SHP77 (cell line): ENCODE results near the gene CAB39L.

Source experiments
- DNase-seq, 2 experiments: peaks; one replicate each; lab custom pipeline; 2025; lab: John Stamatoyannopoulos, UW

The CAB39L gene

DNA sequence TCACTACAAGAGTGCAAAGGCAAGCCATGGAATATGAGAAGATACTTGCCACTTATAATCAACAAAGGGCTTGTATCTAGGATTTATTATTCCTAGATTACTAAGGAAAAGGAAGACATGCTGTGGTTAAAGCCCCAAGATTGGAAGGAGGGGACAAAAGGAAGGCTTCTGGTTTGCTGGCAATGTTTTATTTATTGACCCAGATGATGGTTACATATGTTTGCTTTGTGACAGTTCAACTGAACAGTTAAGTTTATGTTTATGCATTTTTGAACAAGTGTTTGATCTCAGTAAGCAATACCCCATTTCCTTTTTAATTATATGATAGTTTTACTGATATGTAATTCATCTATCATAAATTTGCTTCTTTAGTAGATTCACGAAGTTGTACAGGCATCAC is 155.9 kb downstream of the CAB39L start:
- no peak for DNase-seq

DNA sequence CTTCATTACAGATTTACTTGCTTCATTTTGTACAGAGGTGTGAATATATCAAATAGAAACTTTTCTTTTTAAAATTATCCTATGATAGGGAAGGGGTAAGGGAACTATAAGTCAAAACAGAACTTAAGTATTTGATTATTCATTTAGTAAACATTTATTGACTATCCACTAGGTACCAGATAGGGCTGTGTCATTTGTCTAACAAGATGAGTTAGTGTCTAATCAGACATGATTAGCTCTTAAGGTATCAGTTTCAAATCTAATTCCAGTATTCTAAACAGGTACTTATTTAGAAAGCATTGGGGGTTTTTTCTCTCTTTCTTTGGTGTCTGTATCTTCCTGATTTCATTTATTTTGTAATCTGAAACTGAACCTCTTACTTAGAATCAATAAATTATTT is 164.0 kb downstream of the CAB39L start:
- DNase-seq = no peak

DNA sequence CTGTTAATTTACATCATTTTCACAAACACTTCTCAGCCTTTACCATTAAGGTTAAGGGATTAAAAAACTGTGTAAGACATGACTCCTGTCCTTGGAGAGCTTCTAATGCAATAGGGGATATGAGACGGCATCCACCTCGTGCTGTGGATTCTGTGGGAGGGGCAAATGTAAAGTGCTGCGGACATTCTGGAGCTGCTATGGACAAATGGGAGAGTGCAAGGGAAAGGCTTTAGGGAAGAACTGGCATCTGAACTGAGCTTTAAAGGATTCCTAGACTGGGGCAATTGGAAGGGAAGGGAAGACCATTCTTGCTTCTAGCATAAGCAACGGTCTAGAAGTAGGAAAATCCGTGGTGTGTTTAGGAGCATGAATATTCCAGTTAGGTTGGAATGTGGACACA is 164.8 kb downstream of the CAB39L start:
- DNase-seq = no peak

GRCh38 chr13:49278211-49278610 is 165.7 kb downstream of the CAB39L start:
- no peak for DNase-seq

- DNase-seq = no peak
These were observed 171.6 kb downstream of the CAB39L start for GRCh38 chr13:49272296-49272695.

GRCh38 chr13:49271264-49271663 is 172.6 kb downstream of the CAB39L start:
- DNase-seq = no peak

DNA sequence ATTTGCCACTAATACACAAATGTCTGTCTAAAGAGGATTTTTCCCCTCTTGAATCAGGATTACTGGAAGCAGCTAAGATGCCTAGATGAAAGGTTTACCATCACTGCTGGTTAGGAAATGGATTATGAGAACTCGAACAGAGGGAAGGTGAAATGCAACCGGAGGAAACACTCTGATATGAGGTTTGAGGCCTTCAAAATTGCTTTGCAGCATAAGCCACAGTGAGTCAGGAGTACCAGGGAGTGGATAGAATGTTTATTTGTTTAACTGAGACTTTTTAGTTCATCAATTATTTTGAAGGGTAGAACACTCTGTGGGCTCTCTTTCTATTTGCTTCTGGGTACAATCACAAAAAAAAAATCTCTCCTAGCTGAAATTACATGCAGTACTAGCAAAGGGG is 178.0 kb downstream of the CAB39L start:
- DNase-seq = no peak

DNA sequence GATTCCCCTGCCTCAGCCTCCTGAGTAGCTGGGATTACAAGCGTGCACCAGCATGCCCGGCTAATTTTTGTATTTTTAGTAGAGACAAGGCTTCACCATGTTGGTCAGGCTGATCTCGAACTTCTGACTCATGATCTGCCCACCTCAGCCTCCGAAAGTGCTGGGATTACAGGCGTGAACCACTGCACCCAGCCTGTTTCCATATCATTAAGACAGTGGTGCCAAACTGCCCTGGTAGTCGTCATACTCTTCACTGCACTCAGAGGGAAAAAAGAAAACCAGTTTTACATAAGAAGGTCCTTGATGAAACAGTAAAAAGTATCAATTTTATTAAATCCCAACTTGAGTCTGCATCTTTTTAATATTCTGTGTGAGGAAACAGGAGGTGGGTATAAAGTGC is 181.2 kb downstream of the CAB39L start:
- DNase-seq = no peak

DNA sequence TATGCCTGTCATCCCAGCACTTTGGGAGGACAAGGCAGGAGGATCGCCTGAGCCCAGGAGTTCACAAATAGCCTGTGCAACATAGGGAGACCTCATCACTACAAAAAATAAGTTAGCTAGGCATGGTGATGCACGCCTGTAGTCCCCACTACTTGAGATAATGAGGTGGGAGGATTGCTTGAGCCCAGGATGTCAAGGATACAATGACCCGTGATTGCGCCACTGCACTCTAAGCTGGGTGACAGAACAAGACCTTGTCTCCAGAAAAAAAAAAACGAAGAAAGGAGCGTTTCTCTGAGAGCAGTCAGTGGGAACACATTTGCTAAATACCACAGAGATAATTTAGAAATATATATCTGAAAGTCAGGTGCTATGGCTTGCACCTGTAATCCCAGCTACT is 184.3 kb downstream of the CAB39L start:
- DNase-seq = no peak
